ENCODE measurements around the gene GIMAP8.
"Not testable (repeated sequence)": the region's sequence is repeated elsewhere in the genome, so short reads cannot be mapped to it uniquely, and the experiment has no call there.

Gene GIMAP8

GRCh38 chr7:150463461-150463860, 13.0 kb downstream of the GIMAP8 start:
- DNase-seq (ENCODE audit: low spot score) (no peak), FAIRE-seq (no peak)

- no peak for DNase-seq (ENCODE audit: low spot score)
- FAIRE-seq: no peak
Measured at GRCh38 chr7:150464962-150465361, 14.5 kb downstream of the GIMAP8 start.

- FAIRE-seq (no peak), DNase-seq (ENCODE audit: low spot score) (no peak)
Measured at GRCh38 chr7:150465414-150465813, 15.0 kb downstream of the GIMAP8 start.

GRCh38 chr7:150466477-150466876, 16.0 kb downstream of the GIMAP8 start:
- no peak for DNase-seq (ENCODE audit: low spot score)
- no peak for FAIRE-seq

GRCh38 chr7:150468241-150468640, 17.8 kb downstream of the GIMAP8 start:
- no peak for DNase-seq (ENCODE audit: low spot score)
- no peak for FAIRE-seq

GRCh38 chr7:150471886-150472285, 21.5 kb downstream of the GIMAP8 start:
- DNase-seq (ENCODE audit: low spot score): no peak

GRCh38 chr7:150473902-150474301, 23.5 kb downstream of the GIMAP8 start:
- DNase-seq (ENCODE audit: low spot score): no peak
- no peak for FAIRE-seq

More at GRCh38 chr7:150471886-150472285, 21.5 kb downstream of the GIMAP8 start:
- FAIRE-seq: no peak

GRCh38 chr7:150476285-150476684, 25.9 kb downstream of the GIMAP8 start:
- no peak for FAIRE-seq
- DNase-seq (ENCODE audit: low spot score): no peak

GRCh38 chr7:150476819-150477631, 26.6 kb downstream of the GIMAP8 start:
- DNase-seq (ENCODE audit: low spot score) (no peak), FAIRE-seq (no peak)

- DNase-seq (ENCODE audit: low spot score) (no peak), FAIRE-seq (no peak)
Measured at GRCh38 chr7:150479023-150479716, 28.7 kb downstream of the GIMAP8 start.

- DNase-seq (ENCODE audit: low spot score) (no peak), FAIRE-seq (no peak)
Measured at GRCh38 chr7:150481186-150481920, 30.9 kb downstream of the GIMAP8 start.

- no peak for FAIRE-seq
- no peak for DNase-seq (ENCODE audit: low spot score)
Measured at GRCh38 chr7:150481922-150482321, 31.5 kb downstream of the GIMAP8 start.

- not testable (repeated sequence) for DNase-seq (ENCODE audit: low spot score); FAIRE-seq
Measured at GRCh38 chr7:150483514-150483913, 33.1 kb downstream of the GIMAP8 start.

- DNase-seq (ENCODE audit: low spot score); FAIRE-seq: not testable (repeated sequence)
Measured at GRCh38 chr7:150484071-150484470, 33.6 kb downstream of the GIMAP8 start.

GRCh38 chr7:150487625-150488024, 37.2 kb downstream of the GIMAP8 start:
- FAIRE-seq (no peak), DNase-seq (ENCODE audit: low spot score) (no peak)

GRCh38 chr7:150489782-150490181, 39.4 kb downstream of the GIMAP8 start:
- DNase-seq (ENCODE audit: low spot score) (no peak), FAIRE-seq (no peak)

GRCh38 chr7:150493442-150493841, 43.0 kb downstream of the GIMAP8 start:
- not testable (repeated sequence) for DNase-seq (ENCODE audit: low spot score); FAIRE-seq

GRCh38 chr7:150502519-150502918, 52.1 kb downstream of the GIMAP8 start:
- DNase-seq (ENCODE audit: low spot score): no peak
- no peak for FAIRE-seq

- DNase-seq (ENCODE audit: low spot score) (no peak), FAIRE-seq (no peak)
Measured at GRCh38 chr7:150503155-150503554, 52.7 kb downstream of the GIMAP8 start.

- no peak for DNase-seq (ENCODE audit: low spot score)
- FAIRE-seq: no peak
Measured at GRCh38 chr7:150503581-150503980, 53.2 kb downstream of the GIMAP8 start.

- DNase-seq (ENCODE audit: low spot score) (no peak), FAIRE-seq (no peak)
Measured at GRCh38 chr7:150507947-150508602, 57.6 kb downstream of the GIMAP8 start.
